Measurements from ENCODE around the gene TAF1D. TPM values are rescaled to one million over a fixed set of nuclear protein-coding genes. Genes with fewer than 3 reads are reported as not detected.

TAF1D gene
- total RNA-seq, 2 experiments from 2014 or later: 161 to 173 TPM

DNA sequence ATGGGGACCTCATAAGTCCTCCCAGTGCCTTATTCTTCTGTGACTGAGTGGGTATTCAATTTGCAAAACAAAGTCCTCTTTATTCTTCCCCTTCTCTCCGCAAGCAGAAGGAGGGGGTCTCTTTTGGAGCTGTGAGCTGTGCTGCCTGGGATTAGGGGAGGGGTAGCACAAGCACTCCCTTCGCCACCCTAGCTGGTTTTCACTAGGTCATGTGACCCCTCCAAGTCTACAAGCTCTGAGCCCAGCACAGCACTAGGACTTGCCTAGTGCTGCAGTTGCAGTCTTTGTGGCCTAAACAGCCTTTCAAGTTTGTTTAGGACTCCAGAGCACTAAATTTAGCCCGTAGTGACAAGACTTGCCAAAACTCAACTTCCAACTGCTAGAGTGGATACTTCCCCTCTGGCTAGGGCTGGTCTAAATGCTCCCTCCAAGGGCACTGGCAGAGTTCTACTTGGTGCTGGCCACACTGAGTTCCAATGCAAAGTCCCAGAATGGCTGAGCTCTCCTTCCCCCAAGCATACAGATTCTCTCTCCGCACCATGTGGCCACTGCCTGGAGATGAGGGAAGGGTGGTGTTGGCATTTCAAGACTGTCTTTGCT lies 25.4 kb downstream of the TAF1D start:
- Histone ChIP-seq H3K36me3 (ENCODE audit: insufficient read depth, low read length) (peaks cover 22% of the 10 kb centered on the region), H3K4me1 (ENCODE audit: insufficient read depth, low read length) (peaks cover 13% of the 10 kb centered on the region), H3K27me3 (ENCODE audit: control insufficient read depth in 1 of 2, insufficient read depth in 2 of 2, low read length in 2 of 2) (no peaks in the 10 kb centered on the region), H3K9me3 (ENCODE audit: control insufficient read depth in 1 of 2, insufficient read depth in 1 of 2, low read length in 2 of 2) (peaks cover 0 to 4% of the 10 kb centered on the region in 2 experiments), H3K27ac (ENCODE audit: low read depth in 1 of 2, low read length in 2 of 2) (no peak overlapping the region), H3K4me3 (ENCODE audit: low read length) (no peak overlapping the region)
- Mint-ChIP-seq H3K4me3 (no peak overlapping the region), H3K4me1 (ENCODE audit: low read depth) (peaks cover 26% of the 10 kb centered on the region), H3K27me3 (no peaks in the 10 kb centered on the region), H3K9me3 (peaks cover 15% of the 10 kb centered on the region), H3K36me3 (ENCODE audit: low read depth) (peaks cover 78% of the 10 kb centered on the region), H3K27ac (no peak overlapping the region)
- intact Hi-C loops (cut with DNase I, micrococcal nuclease): no loop called here
- DNase-seq (no peak), ATAC-seq (ENCODE audit: poor library complexity) (no peak)
- ChIA-PET POLR2A (interaction anchor here (4.6 kb wide), 1 partner anchor 25 kb away, joined by 24 read pairs; the partner anchor contains the start of genes C11orf54 and TAF1D), CTCF (interaction anchor here (0.6 kb wide), 1 partner anchor 63 kb away, joined by 4 read pairs; no protein-coding TSS in a partner anchor)
- TF ChIP-seq, protein P1, sequence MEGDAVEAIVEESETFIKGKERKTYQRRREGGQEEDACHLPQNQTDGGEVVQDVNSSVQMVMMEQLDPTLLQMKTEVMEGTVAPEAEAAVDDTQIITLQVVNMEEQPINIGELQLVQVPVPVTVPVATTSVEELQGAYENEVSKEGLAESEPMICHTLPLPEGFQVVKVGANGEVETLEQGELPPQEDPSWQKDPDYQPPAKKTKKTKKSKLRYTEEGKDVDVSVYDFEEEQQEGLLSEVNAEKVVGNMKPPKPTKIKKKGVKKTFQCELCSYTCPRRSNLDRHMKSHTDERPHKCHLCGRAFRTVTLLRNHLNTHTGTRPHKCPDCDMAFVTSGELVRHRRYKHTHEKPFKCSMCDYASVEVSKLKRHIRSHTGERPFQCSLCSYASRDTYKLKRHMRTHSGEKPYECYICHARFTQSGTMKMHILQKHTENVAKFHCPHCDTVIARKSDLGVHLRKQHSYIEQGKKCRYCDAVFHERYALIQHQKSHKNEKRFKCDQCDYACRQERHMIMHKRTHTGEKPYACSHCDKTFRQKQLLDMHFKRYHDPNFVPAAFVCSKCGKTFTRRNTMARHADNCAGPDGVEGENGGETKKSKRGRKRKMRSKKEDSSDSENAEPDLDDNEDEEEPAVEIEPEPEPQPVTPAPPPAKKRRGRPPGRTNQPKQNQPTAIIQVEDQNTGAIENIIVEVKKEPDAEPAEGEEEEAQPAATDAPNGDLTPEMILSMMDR (IDR thresholded peaks at IDR 0.05): no peak

DNA sequence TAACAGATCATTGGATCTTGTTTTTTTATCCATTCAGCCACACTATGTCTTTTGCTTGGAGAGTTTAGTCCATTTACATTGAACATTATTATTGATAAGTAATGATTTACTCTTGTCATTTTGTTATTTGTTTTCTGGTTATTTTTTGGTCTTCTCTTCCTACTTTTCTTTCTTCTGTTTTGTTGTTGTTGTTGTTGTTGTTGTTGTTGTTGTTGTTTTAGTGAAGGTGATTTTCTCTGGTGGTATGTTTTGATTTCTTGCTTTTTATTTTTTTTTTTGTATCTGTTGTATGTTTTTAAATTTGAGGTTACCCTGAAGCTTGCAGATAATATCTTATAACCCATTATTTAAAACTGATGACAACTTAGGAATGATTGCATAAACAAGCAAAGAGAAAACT lies 28.6 kb downstream of the TAF1D start:
- H3K27ac ChIP-seq (ENCODE audit: low read depth in 1 of 2, low read length in 2 of 2): no peak overlapping the region
- no peak overlapping the region for H3K27ac Mint-ChIP-seq
- H3K4me3 ChIP-seq (ENCODE audit: low read length): no peak overlapping the region
- peaks cover 2% of the 10 kb centered on the region for H3K4me1 ChIP-seq (ENCODE audit: insufficient read depth, low read length)
- DNase-seq: no peak
- peaks cover 15% of the 10 kb centered on the region for H3K4me1 Mint-ChIP-seq (ENCODE audit: low read depth)
- CTCF ChIA-PET: no interaction called here
- peaks cover 17% of the 10 kb centered on the region for H3K9me3 Mint-ChIP-seq
- H3K4me3 Mint-ChIP-seq: no peak overlapping the region
- H3K9me3 ChIP-seq (ENCODE audit: control insufficient read depth in 1 of 2, insufficient read depth in 1 of 2, low read length in 2 of 2): peaks cover 4 to 20% of the 10 kb centered on the region in 2 experiments
- no peaks in the 10 kb centered on the region for H3K27me3 ChIP-seq (ENCODE audit: control insufficient read depth in 1 of 2, insufficient read depth in 2 of 2, low read length in 2 of 2)
- intact Hi-C loops (cut with DNase I, micrococcal nuclease): no loop called here
- H3K36me3 Mint-ChIP-seq (ENCODE audit: low read depth): peaks cover 99% of the 10 kb centered on the region
- TF ChIP-seq, protein P1 (IDR thresholded peaks at IDR 0.05): no peak
- H3K36me3 ChIP-seq (ENCODE audit: insufficient read depth, low read length): peaks cover 38% of the 10 kb centered on the region
- no peak for ATAC-seq (ENCODE audit: poor library complexity)
- no peaks in the 10 kb centered on the region for H3K27me3 Mint-ChIP-seq
- POLR2A ChIA-PET: no interaction called here

DNA sequence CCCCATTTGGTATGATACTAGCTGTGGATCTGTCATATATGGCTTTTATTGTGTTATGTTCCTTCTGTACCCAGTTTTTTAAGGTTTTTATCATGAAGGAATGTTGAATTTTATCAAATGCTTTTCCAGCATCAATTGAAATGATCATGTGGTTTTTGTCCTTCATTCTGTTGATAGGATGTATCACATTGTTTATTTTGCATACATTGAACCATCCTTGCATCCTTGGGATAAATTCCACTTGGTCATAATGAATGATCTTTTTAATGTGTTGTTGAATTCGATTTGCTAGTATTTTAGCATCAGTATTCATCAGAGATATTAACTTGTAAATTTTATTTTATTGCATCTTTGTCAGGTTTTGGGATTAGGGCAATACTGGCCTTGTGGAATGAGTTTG lies 31.1 kb downstream of the TAF1D start:
- no peak for DNase-seq
- ATAC-seq (ENCODE audit: poor library complexity): no peak
- H3K36me3 Mint-ChIP-seq (ENCODE audit: low read depth): peaks cover 97% of the 10 kb centered on the region
- Histone ChIP-seq H3K36me3 (ENCODE audit: insufficient read depth, low read length) (peaks cover 40% of the 10 kb centered on the region), H3K4me1 (ENCODE audit: insufficient read depth, low read length) (no peaks in the 10 kb centered on the region), H3K27me3 (ENCODE audit: control insufficient read depth in 1 of 2, insufficient read depth in 2 of 2, low read length in 2 of 2) (no peaks in the 10 kb centered on the region), H3K4me3 (ENCODE audit: low read length) (no peak overlapping the region), H3K27ac (ENCODE audit: low read depth in 1 of 2, low read length in 2 of 2) (no peak overlapping the region), H3K9me3 (ENCODE audit: control insufficient read depth in 1 of 2, insufficient read depth in 1 of 2, low read length in 2 of 2) (peaks cover 4 to 20% of the 10 kb centered on the region in 2 experiments)
- TF ChIP-seq, protein P1 (IDR thresholded peaks at IDR 0.05): no peak
- no peak overlapping the region for H3K27ac Mint-ChIP-seq
- H3K4me3 Mint-ChIP-seq: no peak overlapping the region
- ChIA-PET CTCF (interaction anchor here (1.6 kb wide), 1 partner anchor 10 kb away, joined by 4 read pairs; no protein-coding TSS in a partner anchor), POLR2A (no interaction called here)
- peaks cover 10% of the 10 kb centered on the region for H3K9me3 Mint-ChIP-seq
- H3K4me1 Mint-ChIP-seq (ENCODE audit: low read depth): no peaks in the 10 kb centered on the region
- no peaks in the 10 kb centered on the region for H3K27me3 Mint-ChIP-seq
- intact Hi-C loops (cut with DNase I, micrococcal nuclease): no loop called here

Measured in CD4-positive, alpha-beta T cell (primary cell).